ENCODE measurements around the gene FLNC.

Gene FLNC

GRCh38 chr7:128891110-128891941 lies 61.1 kb downstream of the FLNC start:
- in situ Hi-C loops (cut with MboI; ENCODE audit: low sequenced_read_pairs) = no loop called here

DNA sequence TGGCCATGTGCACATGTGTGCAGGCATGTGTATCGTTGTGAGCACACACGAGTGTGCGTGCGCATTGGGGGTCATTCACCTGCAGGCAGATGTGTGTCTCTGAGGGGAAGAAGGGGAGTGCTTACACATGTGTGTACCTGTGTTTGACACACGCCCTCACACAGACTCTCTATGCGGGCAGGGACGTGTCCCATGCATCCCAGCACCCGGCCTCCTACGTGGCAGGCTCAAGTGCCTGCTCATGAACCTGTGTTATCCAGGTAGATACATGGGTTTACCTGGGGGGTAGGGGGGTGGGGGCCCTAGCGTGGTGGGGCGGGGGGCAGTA lies 61.7 kb downstream of the FLNC start:
- in situ Hi-C loops (cut with MboI; ENCODE audit: low sequenced_read_pairs) = no loop called here

- in situ Hi-C loops (cut with MboI; ENCODE audit: low sequenced_read_pairs) = no loop called here
Observed at GRCh38 chr7:128892521-128893250, 62.5 kb downstream of the FLNC start.

DNA sequence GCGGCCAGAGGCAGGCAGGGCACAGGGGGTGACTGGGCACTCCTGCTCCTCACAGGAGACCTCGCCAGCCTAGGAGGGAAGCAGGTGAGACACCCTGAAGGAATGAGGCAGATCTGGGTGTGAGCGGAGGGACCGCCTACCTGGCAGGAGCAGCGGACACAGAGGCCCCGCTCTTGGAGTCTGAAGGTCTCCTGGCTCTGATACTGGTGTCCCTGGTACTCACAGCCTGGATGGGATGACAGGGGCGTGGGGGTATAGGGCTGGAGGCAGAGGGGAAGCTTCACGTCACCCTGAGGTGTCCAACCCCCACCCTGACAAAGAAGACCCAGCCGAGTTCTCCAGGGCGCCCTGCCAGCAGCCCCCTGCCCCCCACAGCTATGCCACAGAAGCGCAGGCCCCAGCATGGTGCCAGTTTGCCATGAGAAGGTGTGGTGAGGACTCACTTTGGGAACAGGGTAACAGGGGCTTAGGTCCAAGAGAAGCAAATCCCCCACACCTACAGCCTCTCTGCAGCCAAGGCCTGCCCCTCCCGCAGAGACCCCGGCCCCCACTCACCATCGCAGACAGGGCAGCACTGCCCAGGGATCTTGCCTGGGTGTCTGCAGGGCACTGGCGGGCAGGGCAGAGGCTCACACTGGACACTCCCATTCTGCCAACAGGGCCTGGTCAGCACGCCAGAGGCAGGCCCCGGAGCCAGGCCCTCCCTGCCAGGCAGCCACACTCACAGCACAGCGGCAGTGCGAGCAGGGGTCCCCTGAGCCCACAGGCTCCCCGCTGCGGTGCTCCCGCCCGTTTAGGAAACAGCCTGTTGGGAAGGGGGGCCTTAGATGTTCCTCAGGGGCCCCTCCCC lies 63.3 kb downstream of the FLNC start:
- in situ Hi-C loops (cut with MboI; ENCODE audit: low sequenced_read_pairs) = no loop called here

DNA sequence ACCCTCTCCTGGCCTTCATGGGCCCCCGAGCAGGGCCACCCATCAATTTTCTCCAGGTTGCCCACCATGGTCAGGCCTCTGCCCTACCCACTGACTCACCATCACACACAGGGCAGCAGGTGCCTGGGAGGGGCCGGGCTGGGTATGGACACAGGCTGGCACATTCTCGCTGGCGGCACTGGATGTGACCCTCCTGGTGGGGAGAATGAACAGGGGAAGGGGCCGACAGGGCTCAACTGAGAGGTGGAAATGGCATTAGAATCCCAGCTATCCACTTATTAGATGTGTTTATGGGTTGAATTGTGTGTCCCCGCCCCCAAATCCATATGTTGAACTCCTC lies 63.9 kb downstream of the FLNC start:
- in situ Hi-C loops (cut with MboI; ENCODE audit: low sequenced_read_pairs) = no loop called here

GRCh38 chr7:128895320-128895719 lies 65.1 kb downstream of the FLNC start:
- in situ Hi-C loops (cut with MboI; ENCODE audit: low sequenced_read_pairs) = no loop called here

DNA sequence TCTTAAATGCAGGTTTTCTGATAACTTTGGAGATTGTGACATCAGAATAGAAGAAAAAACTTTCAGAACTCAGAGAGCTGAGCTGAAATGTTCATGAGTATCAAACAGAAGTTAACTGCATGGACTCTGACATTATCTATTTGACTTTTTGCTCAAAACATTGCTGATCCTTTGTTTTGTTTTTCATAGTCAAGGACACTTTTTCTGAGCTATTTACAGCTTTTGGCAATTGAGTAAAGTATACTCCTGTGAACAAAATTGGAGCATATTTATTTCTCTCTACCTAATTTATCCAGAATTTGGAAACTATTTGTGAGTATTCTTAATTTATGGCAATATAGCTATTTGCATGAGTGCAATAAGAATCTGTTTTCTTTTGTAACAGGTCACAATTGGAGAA lies 69.2 kb downstream of the FLNC start:
- in situ Hi-C loops (cut with MboI; ENCODE audit: low sequenced_read_pairs) = no loop called here

DNA sequence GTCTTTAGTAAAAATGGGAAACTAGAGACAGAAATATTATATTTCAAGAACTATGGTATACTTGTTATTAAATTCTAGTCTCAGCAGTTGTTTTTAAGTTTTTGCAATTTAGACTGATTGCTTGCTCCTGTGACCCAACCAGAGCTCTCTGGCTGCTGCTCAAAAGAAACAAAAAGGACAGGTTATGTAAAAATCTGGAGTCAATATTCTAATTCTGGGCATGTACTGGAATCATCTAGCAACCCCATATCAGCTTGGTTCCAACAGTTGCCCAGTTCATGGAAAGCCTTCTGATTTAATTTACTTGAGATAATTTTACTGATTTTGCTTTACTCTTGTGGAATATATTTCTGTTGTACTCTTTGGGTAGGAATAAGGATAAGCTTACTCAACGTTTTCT lies 70.0 kb downstream of the FLNC start:
- in situ Hi-C loops (cut with MboI; ENCODE audit: low sequenced_read_pairs) = no loop called here

DNA sequence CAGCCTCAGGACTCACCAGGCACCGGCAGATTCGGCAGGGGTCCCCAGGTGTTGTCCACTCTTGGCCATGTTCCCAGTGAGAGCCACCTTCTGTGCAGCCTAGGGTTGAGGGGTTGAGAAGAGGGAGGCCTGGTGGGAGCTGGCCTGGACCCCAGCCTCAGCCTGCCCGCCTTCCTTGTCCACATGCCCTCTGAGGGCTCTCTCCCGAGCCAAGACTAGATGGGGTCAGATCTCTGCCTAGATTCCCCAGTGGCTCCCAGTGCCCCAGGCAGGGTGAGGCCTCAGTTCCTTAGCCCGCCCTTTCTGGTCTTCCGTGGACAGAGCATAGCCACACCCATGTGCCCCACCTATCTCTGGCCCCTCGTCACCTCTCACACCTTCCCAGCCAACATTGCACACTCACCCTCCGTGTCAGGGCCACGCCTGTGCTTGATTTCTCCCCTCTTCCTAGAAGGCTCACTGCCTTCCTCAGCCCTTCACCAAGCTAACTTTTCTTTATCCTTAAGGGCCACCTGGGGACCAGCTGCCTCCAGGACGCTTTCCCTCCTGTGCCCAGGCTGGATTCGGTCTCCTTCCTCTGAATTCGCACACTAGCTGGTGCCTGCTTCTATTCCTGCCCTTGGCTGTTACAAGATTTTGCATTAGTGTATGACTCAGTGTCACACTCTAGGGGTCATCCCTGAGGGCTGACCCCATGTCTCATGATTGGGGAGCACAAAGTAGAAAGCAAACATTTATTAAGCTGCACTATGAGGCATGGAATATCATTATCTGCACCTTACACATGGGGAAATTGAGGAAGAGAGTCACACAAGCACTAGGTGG lies 72.8 kb downstream of the FLNC start:
- in situ Hi-C loops (cut with MboI; ENCODE audit: low sequenced_read_pairs) = no loop called here

GRCh38 chr7:128903621-128904361 lies 73.6 kb downstream of the FLNC start:
- in situ Hi-C loops (cut with MboI; ENCODE audit: low sequenced_read_pairs) = no loop called here

- in situ Hi-C loops (cut with MboI; ENCODE audit: low sequenced_read_pairs) = no loop called here
Observed at GRCh38 chr7:128904381-128905197, 74.4 kb downstream of the FLNC start.

GRCh38 chr7:128906001-128906765 lies 76.0 kb downstream of the FLNC start:
- in situ Hi-C loops (cut with MboI; ENCODE audit: low sequenced_read_pairs) = no loop called here

GRCh38 chr7:128906766-128907559 lies 76.8 kb downstream of the FLNC start:
- in situ Hi-C loops (cut with MboI; ENCODE audit: low sequenced_read_pairs) = no loop called here

Measured in HL-60/S4 treated with phorbol 12-myristate 13-acetate at 8.2 ng/mL for 4 days and 3 days (cell line).